Muscle of back (tissue), 11 donors: ENCODE measurements around the gene DHRS1. TPM values are rescaled to one million over a fixed set of nuclear protein-coding genes. Genes with fewer than 3 reads are reported as not detected.

ENCODE experiments used
- DNase-seq, 3 donors: peaks; one replicate each; pipeline versions ENCODE4 v3.0.0 to v3.0.0-alpha.2; 2013
- polyA plus RNA-seq, 10 donors: library from polyadenylated mRNA; unstranded; fragments of 120-200 nt; gene quantifications; one replicate each; pipeline ENCODE4 v1.2.1, GENCODE V29; 2013; ENCODE audit not compliant: insufficient read length in 10 of 10

Gene DHRS1
- polyA plus RNA-seq, 10 donors, result 10.9 to 21.2 (median 17.0) TPM

- no peak for DNase-seq
Observed at GRCh38 chr14:24285351-24285750, 14.2 kb downstream of the DHRS1 start.

DNA sequence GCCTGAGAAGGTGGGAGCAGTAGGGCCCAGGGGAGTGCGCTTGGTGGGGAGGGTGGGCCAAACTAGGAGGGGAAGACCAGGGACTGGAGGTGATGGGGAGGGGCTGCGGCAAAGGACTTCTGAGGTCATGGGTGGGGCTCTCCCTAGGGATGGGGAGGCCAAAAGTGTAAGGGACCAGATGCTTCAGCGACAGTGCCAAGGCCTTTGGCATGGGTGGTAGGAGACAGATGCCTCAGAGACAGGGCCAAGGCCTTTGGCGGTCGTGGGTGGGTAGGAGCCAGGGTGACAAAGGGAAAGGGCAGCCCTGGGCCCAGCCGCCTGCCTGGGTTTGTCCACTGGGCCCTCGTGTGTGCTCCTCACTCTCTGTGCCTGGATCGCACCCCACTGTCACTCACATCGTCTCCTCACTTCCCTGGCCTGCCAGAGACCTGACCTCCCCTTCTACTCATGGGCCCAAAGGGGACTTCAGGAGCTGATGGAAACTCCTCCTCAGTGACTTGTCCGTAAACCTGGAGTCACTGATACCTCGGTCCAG is 15.0 kb downstream of the DHRS1 start:
- DNase-seq, result no peak

- no peak for DNase-seq
Observed at GRCh38 chr14:24283796-24284460, 15.7 kb downstream of the DHRS1 start.

GRCh38 chr14:24282736-24283135 is 16.8 kb downstream of the DHRS1 start:
- DNase-seq, result no peak

DNA sequence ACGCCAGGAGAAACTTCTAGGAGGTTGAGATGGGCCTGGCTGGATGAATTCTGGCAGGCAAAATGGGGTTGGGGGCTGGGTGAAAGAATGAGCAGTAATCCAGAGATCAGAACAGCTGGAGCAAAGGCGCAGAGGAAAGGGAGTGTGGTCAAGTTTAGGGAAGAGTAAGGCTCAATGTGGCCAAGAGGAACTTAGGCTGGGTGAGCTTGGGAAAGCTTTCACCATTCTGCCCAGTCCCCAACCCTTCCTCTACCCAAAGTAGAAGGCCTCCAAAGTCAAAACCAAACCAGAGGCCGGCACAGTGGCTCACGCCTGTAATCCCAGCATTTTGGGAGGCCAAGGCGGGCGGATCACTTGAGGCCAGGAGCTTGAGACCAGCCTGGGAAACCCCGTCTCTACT is 17.9 kb downstream of the DHRS1 start:
- no peak for DNase-seq

DNA sequence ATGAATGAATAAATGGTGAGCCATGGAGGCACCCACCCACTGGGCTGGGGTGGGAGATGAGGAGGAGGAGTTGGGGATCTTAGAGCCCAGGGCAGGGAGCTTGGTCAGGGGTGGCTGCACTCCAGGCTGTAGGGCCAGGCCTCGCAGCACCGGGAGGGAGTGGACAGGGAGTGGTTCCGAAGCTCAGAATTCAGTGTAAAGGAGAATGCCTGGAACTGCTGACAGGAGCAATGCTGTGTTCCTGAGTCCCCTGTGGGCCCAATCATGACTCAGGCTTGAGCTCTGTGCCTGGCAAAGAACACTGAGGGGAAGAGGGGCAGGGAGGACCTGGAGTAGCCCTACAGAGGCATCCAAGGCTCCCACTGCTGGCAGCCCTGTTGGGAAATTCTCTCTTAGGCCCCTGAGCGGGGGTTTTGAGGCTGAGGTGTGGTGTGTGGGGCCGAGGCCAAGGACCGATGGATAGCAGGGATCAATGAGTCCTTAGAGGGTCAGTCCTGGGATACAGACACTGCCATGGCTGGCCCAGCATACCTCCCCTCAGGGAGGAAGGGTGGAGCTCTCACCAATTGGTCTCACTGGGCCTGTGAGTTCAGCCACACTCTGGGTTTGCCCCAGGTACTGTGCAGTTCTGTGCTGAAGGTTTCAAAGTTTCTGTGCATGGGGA is 18.7 kb downstream of the DHRS1 start:
- DNase-seq, result no peak

GRCh38 chr14:24279301-24280186 is 20.0 kb downstream of the DHRS1 start:
- DNase-seq, result no peak

GRCh38 chr14:24278424-24278823 is 21.2 kb downstream of the DHRS1 start:
- no peak for DNase-seq

DNA sequence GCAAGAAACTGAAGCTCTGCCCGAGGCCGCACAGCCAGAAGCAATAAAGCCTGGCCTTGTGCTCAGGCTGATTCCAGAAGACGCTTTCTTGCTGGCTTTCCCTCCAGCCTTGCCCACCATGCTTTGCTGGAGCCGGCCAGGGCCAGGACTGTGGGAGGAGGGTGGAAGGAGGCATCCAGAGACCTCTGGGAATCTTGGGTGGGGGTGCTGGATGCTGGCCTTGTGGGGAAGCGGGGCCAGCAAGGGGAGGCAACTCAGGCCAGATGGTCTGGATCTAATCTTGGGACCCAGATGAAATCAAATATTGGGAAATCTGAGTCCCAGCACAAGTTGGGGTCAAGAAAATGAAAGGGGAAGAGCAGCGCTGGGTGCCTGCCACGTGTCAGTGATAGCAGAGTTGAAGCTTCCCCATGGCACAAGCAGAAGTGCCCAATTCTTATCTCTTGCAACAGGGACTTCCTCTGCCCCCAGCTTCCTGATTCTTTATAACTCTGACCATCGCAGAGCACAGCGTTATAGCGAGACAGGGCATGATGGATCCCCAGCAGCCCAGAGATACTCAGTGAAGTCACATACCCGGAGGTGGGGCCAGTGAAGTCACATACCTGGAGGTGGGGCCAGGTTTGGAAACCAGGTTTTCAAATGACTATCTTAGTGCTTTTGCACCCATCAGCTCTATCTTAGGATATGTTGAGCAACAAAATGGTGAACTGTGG is 21.8 kb downstream of the DHRS1 start:
- DNase-seq, result no peak

- DNase-seq, result no peak
Observed at GRCh38 chr14:24277071-24277470, 22.5 kb downstream of the DHRS1 start.

- DNase-seq, result no peak
Observed at GRCh38 chr14:24274101-24274543, 25.5 kb downstream of the DHRS1 start.

- no peak for DNase-seq
Observed at GRCh38 chr14:24273422-24273998, 26.1 kb downstream of the DHRS1 start.

GRCh38 chr14:24272467-24272866 is 27.1 kb downstream of the DHRS1 start:
- no peak for DNase-seq

DNA sequence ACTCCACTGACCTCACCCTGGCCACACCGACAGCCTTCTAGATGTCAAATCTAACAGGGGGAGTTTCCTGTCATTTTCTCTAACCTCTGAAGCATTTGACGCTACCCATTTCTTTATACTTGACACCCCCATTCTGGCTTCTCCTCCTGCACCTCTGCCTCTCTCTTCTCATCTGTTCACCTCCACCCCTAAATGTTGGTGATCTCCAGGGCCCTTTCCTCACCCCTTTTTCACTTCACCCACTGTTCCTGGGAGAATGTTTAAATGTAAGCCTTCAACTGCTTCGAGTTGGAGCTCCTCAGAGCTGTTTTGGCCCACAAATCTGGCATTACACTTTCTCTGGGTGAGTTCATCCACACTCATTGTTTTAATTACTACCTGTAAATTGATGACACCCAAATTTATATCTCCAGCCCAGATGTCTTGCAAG is 27.7 kb downstream of the DHRS1 start:
- DNase-seq, result no peak

DNA sequence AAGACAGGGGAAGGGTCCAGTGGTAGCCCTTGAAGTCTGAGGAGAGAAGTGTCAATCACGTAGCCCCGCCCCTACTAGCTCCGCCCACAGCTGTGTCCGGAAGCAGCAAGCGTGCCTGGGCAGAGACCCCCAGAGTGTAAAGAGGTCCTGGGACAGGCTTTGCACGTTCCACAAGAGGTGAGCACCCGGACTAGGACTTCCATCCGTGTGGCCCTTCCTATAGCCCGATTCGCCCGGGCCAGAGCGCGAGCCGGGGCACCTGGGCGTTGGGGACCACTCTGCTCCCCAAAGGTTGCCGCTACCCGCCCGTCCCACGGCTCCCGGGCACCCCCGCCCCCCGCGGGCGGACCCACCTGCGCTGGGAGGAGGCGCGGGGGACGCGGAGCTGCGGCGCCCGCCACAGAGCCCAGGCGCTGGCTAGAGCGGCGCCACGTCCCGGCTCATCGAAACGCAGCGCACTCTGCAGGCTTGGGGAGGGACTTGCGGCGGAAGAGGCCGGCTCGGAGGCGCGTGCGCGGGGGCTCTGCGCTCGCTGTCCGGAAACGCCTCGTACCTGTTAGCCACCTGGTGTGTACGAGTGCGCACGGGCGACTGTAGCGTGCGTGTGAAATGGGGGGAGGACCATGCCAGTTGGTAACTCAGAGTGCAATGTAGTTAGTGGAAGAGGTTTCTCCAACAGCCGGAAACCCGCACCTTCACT is 28.3 kb downstream of the DHRS1 start, which contains the start of gene RABGGTA:
Gene RABGGTA, minus strand, starts transcription at position 464 of the 700 bp plus-strand sequence. CDS start 482 bp downstream, outside the sequence.
- peak; percentile 86 to 95 (median 91) for DNase-seq

DNA sequence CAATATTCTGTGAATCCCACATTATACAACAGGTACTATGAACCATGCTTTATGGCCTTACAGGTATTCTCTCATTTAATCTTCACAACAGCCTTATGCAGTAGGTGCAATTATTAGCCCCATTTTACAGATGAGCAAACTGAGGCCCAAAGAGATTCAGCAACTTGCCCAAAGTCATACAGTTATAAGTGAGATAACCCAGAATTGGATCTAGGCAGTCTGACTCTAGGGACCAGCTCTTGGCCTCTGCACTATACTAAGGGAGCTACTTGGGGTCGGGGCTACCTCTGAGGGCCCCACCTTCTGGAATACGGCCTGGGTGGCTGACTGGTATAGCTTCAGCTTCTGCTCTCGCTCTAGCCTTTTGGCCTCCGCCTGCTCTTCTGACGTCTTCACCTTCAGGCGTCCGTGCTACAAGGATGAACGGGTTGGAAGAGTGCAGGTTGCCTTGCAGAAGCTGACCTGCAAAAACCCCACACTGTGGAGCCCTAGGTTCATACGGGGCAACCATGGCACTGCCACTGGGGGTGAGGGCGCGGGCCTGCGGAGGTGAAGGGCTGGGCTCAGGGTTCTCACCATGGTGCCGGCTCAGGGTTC is 28.9 kb downstream of the DHRS1 start:
- DNase-seq, result no peak

DNA sequence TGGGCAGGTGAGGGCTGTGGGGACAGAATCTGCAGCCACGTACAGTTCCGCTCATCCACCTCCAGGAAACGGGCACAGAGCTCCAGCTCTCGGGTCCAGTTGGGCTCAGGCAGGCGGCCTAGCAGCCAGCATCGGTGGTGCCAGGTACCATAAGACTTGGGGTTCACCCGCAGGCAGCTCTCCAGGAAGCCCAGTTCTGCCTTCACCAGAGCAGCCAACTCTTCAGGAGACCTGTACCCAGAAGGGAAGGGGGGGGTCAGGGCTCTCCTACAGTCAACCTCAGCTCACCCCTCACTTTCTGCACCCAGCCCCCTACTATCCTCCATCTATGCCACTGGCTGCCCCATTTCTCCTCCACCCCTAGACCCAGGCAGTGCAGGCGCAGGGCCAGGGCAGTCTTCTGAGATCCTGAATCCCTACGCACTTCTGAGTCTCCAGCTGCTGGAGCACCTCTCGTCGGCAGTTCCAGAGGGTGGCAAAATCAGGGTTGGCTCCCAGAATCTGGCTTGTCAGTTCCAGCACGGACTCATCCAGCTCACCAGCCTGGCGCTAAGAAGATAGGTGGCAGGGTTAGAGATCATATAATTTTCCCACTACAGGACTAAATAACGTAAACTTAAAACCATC is 29.6 kb downstream of the DHRS1 start:
- DNase-seq, result no peak

DNA sequence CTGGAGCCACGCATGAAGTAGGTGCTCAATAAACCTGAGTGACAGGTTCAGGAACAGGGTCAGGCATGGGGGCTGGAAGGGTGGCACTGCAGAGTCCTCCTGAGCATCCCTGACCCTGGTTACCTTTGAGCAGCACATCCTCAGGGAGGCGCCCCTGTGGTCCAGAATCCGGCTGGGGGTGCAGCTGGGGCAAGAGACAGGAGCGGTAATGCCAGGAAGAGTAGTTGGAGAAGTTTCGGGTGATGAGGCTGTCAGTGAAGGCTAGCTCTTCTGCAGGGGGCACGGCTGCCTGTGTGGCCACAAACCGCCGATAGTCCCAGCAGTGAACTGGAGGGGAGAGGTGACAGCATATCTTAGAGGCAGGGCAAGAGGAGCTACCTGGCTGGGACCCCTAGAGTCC is 30.2 kb downstream of the DHRS1 start:
- DNase-seq, result no peak

DNA sequence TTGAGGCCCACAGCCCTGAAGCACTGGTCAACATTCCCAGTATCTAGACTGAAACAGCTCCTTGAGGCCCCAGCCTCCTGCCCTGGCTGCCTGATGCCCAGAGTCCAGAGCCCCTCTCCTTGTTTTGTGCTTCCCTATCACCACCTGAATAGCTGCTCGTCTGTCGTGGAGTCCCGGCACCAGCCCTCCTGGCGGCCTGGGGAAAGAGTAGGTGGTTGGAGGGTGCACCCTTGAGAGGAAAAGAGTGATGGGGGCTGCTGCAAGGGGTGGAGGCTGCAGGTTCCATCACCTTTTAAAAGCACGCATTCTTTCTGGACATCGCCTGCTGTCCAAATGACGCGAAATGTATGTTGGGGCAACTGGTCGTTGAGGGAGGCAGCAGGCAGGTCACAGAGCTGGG is 31.4 kb downstream of the DHRS1 start:
- no peak for DNase-seq

- DNase-seq, result no peak
Observed at GRCh38 chr14:24267516-24267915, 32.1 kb downstream of the DHRS1 start.
